Activated CD4-positive, alpha-beta T cell treated with anti-CD3 and anti-CD28 coated beads, Interleukin-2, Interleukin-4, amounts not matched to agents 100 ng/mL and 50 ng/mL, durations not matched to agents 16 hours and 8 hours (primary cell): ENCODE measurements around the gene TFAP2A.

Experiments used
- DNase-seq: peaks from one replicate; pipeline ENCODE4 v3.0.0-alpha.2; 2020; ENCODE audit warnings: low spot score

TFAP2A gene

DNA sequence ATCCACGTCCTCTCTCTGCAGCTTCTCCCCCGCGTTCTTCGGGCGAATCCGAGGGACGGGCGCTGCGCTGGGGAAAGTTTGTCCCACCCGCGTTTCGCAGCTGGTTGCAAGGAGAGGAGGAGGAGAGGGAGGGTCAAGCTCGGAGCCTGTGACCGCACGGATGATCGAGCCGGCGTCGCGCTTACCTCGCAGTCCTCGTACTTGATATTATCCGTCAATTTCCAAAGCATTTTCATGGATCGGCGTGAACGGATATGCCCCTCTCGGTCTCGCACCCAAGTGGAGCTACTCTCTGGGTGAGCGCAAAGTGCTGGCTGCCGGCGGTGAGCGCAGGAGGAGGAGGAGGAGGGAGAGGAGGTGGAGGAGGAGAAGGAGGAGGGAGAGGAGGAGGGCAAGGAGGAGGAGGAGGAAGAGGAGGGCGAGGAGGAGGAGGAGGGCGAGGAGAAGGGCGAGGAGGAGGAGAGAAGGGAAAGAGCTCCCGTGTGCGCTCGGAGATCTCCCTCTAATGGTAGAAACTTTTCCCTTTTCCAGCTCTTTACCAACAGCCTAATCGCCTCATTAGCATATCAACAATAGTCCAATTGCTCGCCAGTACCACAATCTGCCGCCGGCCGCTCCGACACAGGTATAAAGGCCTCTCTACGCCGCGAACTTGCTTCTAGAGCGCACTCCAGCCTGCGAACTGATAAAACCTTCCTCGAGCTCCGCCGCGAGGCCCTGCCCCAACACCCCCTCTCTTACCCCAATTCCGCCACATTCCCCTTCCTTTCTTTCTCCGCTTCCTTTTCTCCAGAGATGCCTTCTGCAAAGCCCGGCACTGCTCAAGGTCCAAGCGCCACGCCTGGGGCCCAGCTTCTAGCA lies at the start of gene TFAP2A:
Gene TFAP2A, minus strand, starts transcription at position 319 of the 861 bp plus-strand sequence. Its CDS starts 83 bp downstream, at position 236.
- no peak for DNase-seq

GRCh38 chr6:10463491-10464481 lies 48.9 kb upstream of the TFAP2A start:
- DNase-seq: no peak

DNA sequence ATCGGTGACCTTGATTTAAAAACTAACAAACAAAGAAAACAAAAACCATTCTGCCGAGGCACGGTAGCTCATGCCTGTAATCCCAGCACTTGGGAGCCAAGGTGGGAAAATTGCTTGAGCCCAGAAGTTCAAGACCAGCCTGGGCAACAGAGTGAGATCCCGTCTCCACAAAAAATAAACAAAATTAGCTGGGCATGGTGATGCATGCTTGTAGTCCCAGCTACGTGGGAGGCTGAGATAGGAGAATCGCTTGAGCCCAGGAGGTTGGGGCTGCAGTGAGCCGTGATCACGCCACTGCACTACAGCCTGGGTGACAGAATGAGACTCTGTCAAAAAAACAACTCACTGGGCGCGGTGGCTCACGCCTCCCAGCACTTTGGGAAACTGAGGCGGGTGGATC lies 48.2 kb upstream of the TFAP2A start:
- DNase-seq: no peak

- no peak for DNase-seq
Observed at GRCh38 chr6:10461850-10462249, 47.0 kb upstream of the TFAP2A start.

GRCh38 chr6:10460096-10460495 lies 45.2 kb upstream of the TFAP2A start:
- no peak for DNase-seq

DNA sequence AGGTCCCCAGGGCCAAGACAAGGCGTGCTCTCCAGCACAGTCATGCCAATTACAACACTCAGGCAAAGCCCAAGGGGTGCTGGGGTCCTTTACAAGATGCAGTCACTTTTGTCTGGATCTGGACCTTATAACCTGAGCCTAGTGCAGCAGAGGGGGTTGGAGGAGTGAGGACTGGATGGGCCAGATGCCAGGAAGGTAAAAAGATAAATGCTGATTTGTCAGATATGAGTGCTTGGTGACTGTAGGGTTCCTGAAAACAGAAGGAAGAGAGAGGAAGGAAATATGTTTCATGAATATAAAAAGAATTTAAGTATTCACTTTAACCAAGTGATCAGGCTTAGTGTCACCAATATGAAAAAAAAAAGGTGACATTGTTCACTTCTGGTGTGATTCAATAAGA lies 43.4 kb upstream of the TFAP2A start:
- DNase-seq: no peak

DNA sequence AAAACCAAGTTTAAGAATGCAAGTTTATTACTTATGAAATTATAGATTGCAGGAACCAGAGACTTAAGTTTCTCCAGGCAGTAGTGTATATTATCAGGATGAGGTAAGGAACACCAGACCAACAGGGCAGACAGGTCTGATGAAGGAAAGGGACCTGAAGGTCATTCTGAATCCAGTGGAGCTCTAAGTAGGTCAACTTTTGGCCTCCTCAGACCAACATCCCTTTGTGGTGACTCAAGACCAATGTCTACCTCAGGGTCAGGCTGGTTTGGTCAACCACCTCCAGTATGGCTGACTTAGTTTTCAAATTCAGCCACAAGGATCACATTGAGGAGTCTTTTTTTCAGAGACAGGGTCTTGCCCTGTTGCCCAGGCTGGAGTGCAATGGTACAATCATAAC lies 38.7 kb upstream of the TFAP2A start:
- DNase-seq: no peak

DNA sequence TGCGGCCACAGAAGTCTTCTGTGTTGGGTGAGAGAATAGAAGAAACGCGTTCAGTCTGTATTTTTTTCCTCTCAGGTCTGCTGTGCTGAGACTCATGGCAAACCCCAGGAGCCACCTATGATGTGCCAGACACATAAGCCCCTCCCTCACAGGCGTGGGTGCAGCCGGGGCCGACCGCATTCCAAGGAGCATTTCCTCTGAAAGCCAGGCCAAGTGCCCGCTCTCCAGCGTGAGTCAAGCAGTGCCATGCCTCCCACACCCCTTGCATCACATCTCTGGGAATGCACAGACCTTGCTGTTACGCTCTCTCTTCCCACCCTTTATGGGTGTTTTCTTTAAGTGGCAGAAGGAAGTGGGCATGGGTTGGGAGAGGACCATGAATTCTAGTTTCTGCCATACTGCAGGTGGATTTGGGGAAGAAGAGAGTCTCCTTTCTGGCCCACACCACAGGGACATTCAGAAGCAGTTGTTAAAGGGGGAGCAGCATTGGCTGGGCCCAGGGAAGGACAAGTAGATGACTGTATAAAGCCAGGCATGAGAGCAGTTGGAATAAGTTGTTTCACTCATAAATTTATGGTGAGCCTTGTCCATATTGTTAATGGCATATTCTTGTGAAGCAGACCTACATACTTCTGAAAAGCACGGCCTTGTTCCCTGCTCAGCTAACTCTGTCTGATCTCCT lies 37.1 kb upstream of the TFAP2A start:
- no peak for DNase-seq

GRCh38 chr6:10451394-10451793 lies 36.5 kb upstream of the TFAP2A start:
- no peak for DNase-seq

DNA sequence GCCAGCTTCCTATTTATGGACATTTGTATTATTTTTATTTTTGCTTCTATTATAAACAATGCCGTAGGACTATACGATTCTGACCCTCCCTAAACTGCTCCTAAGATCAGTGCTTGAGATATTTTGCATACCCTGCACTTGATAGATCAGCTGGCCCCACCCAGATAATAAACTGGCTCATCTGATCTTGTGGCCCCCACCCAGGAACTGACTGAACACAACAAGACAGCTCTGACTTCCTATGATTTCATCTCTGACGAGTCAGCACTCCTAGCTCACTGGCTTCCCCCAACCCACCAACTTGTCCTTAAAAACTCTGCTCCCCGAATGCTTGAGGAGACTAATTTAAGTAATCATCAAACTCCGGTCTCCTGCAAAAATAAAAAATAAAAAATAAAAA lies 34.9 kb upstream of the TFAP2A start:
- no peak for DNase-seq

DNA sequence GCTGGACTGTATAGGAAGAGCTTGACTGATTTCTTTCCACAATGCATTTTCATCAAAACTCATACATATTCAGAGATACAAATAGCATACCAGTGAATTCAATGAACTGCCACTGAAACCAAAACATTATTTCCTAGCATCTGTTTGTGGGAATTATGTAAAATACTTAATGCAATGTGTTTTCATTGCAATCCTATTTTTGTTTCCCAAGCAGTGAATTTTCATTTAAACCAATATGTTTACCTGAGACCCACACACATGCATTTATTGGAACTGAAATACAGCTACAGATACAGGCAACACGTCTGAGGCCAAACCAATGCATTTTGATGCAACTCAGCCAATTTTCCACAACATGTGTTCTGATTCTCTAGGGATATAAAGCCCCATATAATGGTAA lies 33.2 kb upstream of the TFAP2A start:
- DNase-seq: no peak

- DNase-seq: no peak
Observed at GRCh38 chr6:10446548-10446947, 31.7 kb upstream of the TFAP2A start.

DNA sequence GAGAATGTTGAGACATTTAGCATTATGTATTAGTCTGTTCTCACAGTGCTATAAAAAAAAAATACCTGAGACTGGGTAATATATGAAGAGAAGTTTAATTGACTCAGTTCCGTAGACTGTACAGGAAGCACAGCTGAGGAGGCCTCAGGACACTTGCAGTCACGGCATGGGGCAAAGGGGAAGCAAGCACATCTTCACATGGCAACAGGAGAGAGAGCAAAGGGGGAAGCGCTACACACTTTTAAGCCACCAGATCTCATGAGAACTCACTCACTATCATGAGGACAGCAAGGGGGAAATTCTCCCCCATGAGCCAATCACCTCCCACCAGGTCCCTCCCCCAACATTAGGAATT lies 26.8 kb upstream of the TFAP2A start:
- DNase-seq: no peak

DNA sequence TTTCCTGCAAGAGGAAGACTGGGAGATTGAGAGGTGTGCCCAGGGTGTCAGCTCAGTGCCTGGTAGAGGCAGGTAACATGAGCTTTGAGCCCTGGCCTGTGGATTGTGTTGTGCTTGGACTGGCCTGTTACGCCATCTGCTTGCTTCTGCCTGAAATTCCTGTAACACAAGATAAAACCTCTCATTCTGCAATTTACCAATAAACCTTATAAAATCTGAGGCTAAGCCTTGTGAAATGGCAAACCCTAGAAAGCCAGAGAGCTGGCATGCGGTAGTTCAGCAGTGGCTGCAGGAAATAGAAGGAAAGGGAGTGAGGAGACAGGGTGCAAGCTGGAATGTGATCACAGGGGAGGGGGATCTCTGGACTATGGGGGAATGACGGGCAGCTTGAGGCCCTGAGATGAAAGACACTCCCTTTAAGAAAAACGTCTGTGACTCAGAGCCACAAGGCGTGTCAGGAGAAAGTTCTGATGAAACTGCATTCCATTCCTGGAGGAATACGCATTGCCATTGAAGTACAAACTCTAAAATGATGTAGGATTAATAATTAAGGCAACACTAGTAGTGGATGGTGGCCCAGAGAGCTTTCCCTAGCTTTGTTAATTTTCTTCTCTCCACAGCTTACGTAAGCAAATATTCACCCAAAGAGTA lies 26.3 kb upstream of the TFAP2A start:
- no peak for DNase-seq

- no peak for DNase-seq
Observed at GRCh38 chr6:10437891-10438290, 23.0 kb upstream of the TFAP2A start.

- no peak for DNase-seq
Observed at GRCh38 chr6:10434235-10434634, 19.4 kb upstream of the TFAP2A start.

DNA sequence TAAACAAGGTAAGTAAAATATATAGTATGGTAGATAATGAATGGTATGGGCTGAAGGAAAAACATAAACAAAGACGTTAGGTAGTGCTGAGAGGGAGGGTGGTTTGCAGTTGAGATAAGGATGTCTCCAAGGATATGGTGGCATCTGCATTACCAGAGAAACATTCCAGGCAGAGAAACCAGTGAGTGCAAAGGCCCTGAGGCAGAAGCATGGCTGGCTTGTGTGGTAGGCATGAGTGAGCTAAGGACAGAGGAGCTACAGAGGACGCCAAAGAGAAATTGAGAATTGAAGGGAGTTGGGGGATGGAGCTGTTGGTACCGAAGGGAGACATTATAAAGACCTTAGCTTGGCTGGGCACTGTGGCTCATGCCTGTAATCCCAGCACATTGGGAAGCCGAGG lies 18.4 kb upstream of the TFAP2A start:
- no peak for DNase-seq

GRCh38 chr6:10431423-10432164 lies 16.7 kb upstream of the TFAP2A start:
- DNase-seq: no peak

DNA sequence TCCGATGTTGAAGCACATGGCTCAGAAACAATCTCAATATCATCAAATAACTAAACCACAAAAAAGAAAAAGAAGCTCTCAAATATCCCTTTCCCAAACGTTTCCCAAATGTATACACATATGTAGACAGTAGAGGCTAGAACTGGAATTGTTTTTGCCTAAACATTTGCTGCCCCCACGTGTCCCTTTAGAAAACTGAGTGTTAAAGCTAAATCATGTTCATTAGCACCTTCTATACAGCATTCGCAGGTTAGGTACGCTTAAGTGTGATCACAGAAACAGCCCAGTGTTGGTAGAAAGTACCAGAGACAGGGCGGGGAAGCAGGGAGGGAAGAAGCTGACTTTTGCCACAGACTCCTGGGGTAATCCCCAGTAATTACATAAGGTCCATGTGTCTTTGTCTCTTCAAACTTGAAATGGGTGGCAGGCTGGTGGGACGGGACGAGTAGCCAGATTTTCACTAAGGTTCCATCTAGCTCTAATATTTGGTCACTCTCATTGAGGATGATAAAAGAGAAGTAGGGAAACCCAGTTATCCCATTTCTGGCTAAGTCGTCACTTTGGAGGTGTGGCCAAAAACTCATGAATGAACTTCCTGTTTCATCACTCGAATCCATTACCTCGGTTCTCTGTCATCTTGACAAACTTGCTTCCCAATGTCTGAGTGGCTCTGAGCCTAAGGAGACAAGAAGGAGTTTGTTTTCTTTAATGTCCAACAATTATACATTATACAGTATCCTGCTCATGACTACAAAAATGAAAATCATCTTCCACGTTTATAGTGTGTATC lies 15.0 kb upstream of the TFAP2A start:
- DNase-seq: no peak

- no peak for DNase-seq
Observed at GRCh38 chr6:10426781-10427279, 12.0 kb upstream of the TFAP2A start.
